ENCODE data around the gene CPS1.

DNA sequence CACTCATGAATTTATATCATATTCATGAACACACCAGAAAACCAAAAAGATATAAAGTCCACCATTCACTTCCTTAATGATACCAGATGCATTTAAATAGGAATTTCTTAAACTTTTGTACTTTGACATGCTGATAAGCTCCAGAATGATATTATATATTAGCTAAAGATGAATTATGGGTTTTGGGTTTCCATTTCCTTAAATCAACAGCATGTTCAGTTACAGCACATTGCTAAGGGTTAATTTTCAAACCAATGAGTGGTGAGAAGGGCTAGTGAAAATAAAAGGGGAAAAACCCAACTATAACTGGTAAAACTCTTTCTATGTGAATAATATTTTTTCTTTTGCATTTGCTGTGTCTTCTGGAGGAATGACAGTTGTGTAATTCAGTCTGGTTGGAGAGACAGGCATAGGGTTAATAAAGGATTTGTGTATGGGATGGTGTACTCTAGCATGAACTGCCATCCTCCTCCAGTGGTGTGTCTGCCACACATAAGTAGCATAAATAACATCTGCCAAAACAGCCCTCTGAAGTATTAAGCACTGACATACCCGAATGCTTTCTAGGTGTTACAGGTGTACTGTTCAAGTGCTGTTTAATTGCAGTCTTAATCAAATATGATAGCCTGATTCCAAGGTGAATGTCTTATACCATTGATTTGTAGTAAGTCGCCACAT lies 19.3 kb upstream of the CPS1 start:
- TF ChIP-seq, protein P1, sequence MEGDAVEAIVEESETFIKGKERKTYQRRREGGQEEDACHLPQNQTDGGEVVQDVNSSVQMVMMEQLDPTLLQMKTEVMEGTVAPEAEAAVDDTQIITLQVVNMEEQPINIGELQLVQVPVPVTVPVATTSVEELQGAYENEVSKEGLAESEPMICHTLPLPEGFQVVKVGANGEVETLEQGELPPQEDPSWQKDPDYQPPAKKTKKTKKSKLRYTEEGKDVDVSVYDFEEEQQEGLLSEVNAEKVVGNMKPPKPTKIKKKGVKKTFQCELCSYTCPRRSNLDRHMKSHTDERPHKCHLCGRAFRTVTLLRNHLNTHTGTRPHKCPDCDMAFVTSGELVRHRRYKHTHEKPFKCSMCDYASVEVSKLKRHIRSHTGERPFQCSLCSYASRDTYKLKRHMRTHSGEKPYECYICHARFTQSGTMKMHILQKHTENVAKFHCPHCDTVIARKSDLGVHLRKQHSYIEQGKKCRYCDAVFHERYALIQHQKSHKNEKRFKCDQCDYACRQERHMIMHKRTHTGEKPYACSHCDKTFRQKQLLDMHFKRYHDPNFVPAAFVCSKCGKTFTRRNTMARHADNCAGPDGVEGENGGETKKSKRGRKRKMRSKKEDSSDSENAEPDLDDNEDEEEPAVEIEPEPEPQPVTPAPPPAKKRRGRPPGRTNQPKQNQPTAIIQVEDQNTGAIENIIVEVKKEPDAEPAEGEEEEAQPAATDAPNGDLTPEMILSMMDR (IDR thresholded peaks at IDR 0.05): no peak
- TF ChIP-seq POLR2A (IDR thresholded peaks at IDR 0.05): no peak

All from uterus (tissue), 2 donors.